ENCODE data around the gene KMT5C. TPM values are rescaled to one million over a fixed set of nuclear protein-coding genes. Genes with fewer than 3 reads are reported as not detected.

Gene KMT5C
- total RNA-seq, 2 experiments from 2014 or later, result 32.6 to 33.1 TPM

- peak; percentile 54 for DNase-seq
- H3K9me3 Mint-ChIP-seq, result no peaks in the 10 kb centered on the region
Measured at GRCh38 chr19:55339889-55340783, 460 bp downstream of the KMT5C start.

DNA sequence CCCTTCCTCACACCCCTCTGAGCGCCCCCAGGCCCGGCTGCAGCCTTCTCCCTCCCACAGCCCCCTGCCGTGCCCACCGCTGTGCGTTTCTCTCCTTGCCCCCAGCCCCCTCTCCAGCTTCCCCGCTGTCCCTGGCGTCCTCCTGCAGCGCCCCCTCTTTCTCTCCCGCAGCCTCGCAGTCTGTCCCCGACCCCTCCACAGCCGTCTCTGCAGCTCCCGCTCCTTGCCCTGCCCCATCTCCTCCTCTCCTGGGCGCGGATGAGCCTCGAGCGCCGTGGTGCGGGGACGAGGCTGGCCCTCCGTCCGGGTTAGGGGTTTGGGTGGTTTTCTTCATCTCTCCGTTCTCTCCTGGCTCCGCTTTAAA is 1.1 kb downstream of the KMT5C start:
- Mint-ChIP-seq H3K4me3 (peak overlapping the region; percentile 90), H3K4me1 (ENCODE audit: low read depth) (peaks cover 12% of the 10 kb centered on the region), H3K27me3 (peaks cover 4% of the 10 kb centered on the region), H3K27ac (peak overlapping the region; percentile 91), H3K36me3 (ENCODE audit: low read depth) (peaks cover 18% of the 10 kb centered on the region), H3K9me3 (no peaks in the 10 kb centered on the region)
- TF ChIP-seq, protein P1, sequence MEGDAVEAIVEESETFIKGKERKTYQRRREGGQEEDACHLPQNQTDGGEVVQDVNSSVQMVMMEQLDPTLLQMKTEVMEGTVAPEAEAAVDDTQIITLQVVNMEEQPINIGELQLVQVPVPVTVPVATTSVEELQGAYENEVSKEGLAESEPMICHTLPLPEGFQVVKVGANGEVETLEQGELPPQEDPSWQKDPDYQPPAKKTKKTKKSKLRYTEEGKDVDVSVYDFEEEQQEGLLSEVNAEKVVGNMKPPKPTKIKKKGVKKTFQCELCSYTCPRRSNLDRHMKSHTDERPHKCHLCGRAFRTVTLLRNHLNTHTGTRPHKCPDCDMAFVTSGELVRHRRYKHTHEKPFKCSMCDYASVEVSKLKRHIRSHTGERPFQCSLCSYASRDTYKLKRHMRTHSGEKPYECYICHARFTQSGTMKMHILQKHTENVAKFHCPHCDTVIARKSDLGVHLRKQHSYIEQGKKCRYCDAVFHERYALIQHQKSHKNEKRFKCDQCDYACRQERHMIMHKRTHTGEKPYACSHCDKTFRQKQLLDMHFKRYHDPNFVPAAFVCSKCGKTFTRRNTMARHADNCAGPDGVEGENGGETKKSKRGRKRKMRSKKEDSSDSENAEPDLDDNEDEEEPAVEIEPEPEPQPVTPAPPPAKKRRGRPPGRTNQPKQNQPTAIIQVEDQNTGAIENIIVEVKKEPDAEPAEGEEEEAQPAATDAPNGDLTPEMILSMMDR (IDR thresholded peaks at IDR 0.05), result peak; percentile 10
- peak; percentile 53 for DNase-seq
- ATAC-seq, result no peak
- CTCF ChIA-PET, result interaction anchor here (0.7 to 1.8 kb wide), 3 partner anchors 9 to 44 kb away, joined by 3 to 5 read pairs (median 3); partner anchors contain the start of gene TMEM238
- POLR2A ChIA-PET, result interaction anchor here (1.2 to 1.7 kb wide), 2 partner anchors 43 to 81 kb away, joined by 3 to 6 read pairs; partner anchors contain the start of gene PPP6R1
- intact Hi-C loops (cut with micrococcal nuclease), result no loop called here

More at GRCh38 chr19:55339889-55340783, 460 bp downstream of the KMT5C start:
- TF ChIP-seq, protein P1 (IDR thresholded peaks at IDR 0.05), result no peak
- Mint-ChIP-seq H3K4me1 (ENCODE audit: low read depth) (peaks cover 12% of the 10 kb centered on the region), H3K36me3 (ENCODE audit: low read depth) (peaks cover 16% of the 10 kb centered on the region), H3K27ac (peak overlapping the region; percentile 98), H3K27me3 (peaks cover 4% of the 10 kb centered on the region), H3K4me3 (peak overlapping the region; percentile 90)
- no peak for ATAC-seq
- intact Hi-C loops (cut with micrococcal nuclease), result no loop called here
- CTCF ChIA-PET, result interaction anchor here (0.7 to 2.3 kb wide), 10 partner anchors 9 to 180 kb away, joined by 3 to 25 read pairs (median 4); partner anchors contain the start of gene TMEM238
- POLR2A ChIA-PET, result interaction anchor here (0.7 to 3.9 kb wide), 12 partner anchors 9 to 85 kb away, joined by 3 to 22 read pairs (median 6); partner anchors contain the start of genes PPP6R1 and TMEM238

GRCh38 chr19:55341171-55341588 is 1.5 kb downstream of the KMT5C start:
- peaks cover 18% of the 10 kb centered on the region for H3K36me3 Mint-ChIP-seq (ENCODE audit: low read depth)
- peak; percentile 80 for DNase-seq
- H3K27me3 Mint-ChIP-seq, result peaks cover 3% of the 10 kb centered on the region
- peaks cover 12% of the 10 kb centered on the region for H3K4me1 Mint-ChIP-seq (ENCODE audit: low read depth)
- H3K4me3 Mint-ChIP-seq, result peak overlapping the region; percentile 90
- intact Hi-C loops (cut with micrococcal nuclease), result no loop called here
- ChIA-PET CTCF (interaction anchor here (0.7 to 1.8 kb wide), 3 partner anchors 9 to 43 kb away, joined by 3 to 5 read pairs (median 3); partner anchors contain the start of gene TMEM238), POLR2A (interaction anchor here (0.6 to 1.7 kb wide), 3 partner anchors 42 to 82 kb away, joined by 3 to 6 read pairs (median 3); partner anchors contain the start of gene PPP6R1)
- ATAC-seq, result no peak
- TF ChIP-seq, protein P1 (IDR thresholded peaks at IDR 0.05), result no peak
- no peaks in the 10 kb centered on the region for H3K9me3 Mint-ChIP-seq
- peak overlapping the region; percentile 91 for H3K27ac Mint-ChIP-seq

GRCh38 chr19:55341595-55342531 is 2.2 kb downstream of the KMT5C start:
- CTCF ChIA-PET, result interaction anchor here (1.8 kb wide), 1 partner anchor 43 kb away, joined by 5 read pairs; the partner anchor contains the start of gene TMEM238
- Mint-ChIP-seq H3K36me3 (ENCODE audit: low read depth) (peaks cover 18% of the 10 kb centered on the region), H3K4me1 (ENCODE audit: low read depth) (peaks cover 12% of the 10 kb centered on the region), H3K9me3 (no peaks in the 10 kb centered on the region), H3K4me3 (peak overlapping the region; percentile 90), H3K27ac (no peak overlapping the region), H3K27me3 (no peaks in the 10 kb centered on the region)
- DNase-seq (no peak), ATAC-seq (no peak)
- intact Hi-C loops (cut with micrococcal nuclease), result no loop called here
- POLR2A ChIA-PET, result interaction anchor here (0.6 to 1.7 kb wide), 3 partner anchors 42 to 82 kb away, joined by 3 to 6 read pairs (median 3); partner anchors contain the start of gene PPP6R1
- TF ChIP-seq, protein P1 (IDR thresholded peaks at IDR 0.05), result no peak
